Kidney glomerular epithelial cell (primary cell): Measurements from ENCODE around the gene RAB33B.
"Not testable (repeated sequence)": the region's sequence is repeated elsewhere in the genome, so short reads cannot be mapped to it uniquely, and the experiment has no call there.

Experiments used
- DNase-seq: peaks from one replicate; lab custom pipeline; 2025; lab: John Stamatoyannopoulos, UW

RAB33B gene

DNA sequence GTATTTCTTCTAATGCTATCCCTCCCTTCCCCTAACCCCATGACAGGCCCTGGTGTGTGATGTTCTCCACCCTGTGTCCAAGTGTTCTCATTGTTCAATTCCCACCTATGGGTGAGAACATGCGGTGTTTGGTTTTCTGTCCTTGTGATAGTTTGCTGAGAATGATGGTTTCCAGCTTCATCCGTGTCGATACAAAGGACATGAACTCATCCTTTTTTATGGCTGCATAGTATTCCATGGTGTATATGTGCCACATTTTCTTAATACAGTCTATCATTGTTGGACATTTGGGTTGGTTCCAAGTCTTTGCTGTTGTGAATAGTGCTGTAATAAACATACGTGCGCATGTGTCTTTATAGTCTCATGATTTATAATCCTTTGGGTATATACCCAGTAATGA lies 10.6 kb downstream of the RAB33B start:
- DNase-seq: not testable (repeated sequence)

DNA sequence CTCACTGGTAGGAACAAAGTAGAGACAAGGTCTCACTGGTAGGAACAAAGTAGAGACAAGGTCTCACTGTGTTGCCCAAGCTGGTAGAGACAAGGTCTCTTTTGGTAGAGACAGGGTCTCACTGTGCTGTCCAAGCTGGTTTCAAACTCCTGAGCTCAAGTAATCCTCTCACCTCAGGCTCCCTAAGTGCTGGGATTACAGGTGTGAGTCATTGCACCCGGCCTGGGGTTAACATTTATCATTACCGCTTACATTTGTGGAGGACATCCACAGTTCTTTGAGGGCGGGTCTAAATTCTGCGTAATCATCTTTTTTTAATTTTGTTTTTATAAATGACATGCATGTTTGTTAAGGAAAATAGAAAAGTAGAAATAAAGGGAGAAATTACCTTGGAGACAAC lies 12.0 kb downstream of the RAB33B start:
- no peak for DNase-seq

DNA sequence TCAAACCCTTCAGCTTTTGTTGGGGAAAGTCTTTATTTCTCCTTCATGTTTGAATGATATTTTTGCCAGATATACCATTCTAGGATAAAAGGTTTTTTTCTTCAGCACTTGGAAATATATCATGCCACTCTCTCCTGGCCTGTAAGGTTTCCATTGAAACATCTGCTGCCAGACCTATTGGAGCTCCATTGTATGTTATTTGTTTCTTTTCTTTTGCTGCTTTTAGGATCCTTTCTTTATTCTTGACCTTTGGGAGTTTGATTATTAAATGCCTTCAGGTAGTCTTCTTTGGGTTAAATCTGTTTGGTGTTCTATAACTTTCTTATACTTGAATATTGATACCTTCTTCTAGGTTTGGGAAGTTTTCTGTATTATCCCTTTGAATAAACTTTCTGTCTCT lies 14.8 kb downstream of the RAB33B start:
- not testable (repeated sequence) for DNase-seq

DNA sequence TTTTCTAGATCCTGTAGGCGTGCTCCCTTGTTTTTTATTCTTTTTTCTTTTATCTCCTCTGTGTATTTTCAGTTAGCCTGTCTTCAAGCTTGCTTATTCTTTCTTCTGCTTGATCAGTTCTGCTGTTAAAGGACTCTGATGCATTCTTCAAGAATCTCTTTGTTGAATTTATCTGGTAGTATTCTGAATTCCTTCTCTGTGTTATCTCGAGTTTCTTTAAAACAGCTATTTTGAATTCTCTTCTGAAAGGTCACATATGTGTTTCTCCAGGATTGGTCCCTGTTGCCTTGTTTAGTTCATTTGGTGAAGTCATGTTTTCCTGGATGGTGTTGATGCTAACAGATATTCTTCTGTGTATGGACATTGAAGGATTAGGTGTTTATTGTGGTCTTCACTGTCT lies 15.3 kb downstream of the RAB33B start:
- DNase-seq: no peak

DNA sequence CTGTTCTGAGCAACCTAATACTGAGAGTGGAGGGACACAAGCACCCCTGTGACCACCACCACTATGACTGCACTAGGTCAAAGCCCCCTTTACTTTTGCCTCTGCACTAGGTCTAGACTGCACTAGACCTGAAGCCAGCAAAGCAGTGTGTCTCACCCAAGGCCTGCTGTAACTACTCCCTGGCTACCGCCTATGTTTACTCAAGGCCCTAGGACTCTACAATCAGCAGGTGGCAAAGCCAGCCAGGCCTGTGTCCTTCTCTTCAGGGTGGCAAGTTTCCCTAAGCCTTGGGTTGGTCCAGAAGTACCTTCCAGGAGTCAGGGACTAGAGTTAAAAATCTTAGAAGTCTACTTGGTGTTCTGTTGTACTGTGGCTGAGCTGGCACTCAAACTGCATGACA lies 15.9 kb downstream of the RAB33B start:
- DNase-seq: no peak

DNA sequence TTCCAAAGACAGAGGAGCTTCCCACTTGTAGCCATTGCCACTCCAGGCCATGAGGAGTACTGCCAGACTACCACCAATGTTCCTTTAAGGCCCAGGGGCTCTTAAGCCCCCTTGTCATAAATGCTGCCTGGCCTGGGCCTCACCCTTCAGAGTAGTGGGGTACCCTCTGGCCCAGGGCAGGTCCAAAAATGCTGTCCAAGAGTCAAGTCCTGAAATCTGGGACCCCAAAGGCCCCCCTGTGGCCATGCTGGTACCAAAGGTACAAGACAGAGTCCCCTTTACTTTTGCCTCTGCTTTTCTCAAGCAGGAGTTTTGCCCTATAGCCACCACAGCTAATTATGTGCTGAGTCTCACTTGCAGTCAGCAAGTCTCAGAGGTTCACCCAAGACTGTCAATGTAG lies 16.4 kb downstream of the RAB33B start:
- DNase-seq: no peak

DNA sequence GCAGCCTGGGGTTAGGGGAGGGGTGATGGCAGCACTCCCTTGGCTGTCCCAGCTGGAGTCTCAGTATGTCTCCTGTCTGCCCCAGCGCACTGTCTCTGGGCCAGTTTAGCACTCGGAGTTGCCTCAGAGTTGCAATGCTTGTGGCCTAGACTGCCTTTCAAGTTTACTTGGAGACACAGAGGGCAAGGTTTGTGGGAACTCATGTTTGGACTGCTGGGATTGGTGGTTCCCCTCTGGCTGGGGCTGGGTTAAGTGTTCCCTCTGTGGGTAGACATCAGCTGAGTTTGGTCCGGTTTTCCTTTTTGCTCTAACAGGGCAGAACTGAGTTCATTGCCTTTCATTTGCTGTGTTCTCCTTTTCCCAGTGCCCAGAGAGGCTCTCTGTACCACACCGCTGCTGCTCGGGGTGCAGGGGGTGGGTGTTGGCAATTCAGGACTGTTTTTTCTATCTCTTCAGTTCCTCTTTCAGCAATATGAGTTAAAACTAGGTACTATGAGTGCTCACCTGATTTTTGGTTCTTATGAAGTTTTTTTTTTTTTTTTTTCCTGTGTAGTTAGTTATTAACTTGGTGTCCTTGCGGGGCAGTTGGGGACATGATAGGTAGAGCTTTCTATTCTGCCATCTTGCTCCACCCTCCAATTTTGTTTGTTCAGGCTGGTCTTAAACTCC lies 17.2 kb downstream of the RAB33B start:
- DNase-seq: no peak

DNA sequence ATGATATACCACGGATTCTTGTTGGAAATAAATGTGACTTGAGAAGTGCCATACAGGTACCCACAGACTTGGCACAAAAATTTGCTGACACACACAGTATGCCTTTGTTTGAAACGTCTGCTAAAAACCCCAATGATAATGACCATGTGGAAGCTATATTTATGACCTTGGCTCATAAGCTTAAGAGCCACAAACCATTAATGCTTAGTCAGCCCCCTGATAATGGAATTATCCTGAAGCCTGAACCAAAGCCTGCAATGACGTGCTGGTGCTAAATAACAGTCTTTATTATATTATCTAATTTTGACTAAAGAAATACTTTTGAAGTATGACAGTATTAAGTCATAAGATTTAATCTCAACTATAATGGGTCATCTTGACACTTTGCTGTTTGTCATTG lies 18.9 kb downstream of the RAB33B start:
- no peak for DNase-seq

DNA sequence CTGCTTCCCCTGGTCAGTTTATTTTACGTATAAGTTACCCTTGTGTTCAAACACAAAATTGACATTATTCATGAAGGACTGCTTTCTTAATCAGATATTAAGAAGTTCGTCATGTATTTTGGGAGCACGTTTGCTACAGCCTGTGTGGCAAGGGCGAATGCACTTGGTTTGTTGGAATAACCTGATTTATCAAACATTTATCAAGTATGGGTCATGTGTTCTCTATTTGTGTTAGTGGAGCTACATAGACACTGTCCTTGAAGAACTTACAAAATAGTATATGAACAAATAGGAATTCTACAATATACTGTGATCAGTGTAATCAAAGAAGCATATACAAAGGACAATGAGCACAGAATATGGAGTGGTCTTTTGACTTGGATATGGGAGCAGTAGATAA lies 22.4 kb downstream of the RAB33B start:
- no peak for DNase-seq

DNA sequence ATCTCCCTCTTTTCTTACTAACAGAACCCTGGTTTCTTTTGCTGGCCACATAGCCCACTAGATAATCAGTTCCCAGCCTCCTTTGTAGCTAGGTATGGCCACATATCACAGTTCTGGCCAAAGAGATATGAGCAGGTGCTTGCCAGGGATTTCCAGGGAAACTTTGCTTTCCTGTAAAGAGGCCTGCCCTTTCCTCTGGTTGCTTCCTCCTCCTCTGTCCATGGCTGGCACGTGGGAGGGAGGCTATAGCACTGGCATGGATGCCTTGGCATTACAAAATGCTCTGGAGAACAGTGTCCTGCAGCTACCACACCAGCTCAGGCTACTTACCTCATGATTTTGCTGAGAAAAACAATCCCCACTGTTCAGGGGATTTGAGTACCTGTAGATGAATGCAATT lies 27.5 kb downstream of the RAB33B start:
- no peak for DNase-seq

DNA sequence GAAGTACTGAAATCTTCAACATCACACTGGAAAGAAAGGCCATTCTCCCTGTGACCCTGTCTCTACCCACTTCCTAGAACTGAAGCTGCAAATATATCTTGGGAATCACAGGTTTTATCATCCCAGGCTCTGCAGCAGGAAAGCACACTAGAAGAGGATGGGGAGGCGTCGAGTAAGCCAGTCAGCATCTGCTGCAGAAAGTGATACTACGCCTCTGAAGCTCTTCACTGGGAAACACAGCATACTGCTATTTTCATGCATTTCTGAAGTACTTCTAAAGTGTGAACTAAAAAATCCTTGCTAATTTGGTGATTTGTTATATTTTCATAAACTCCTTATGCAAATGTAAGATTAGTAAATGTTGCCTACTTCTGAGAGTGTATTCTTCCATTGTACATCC lies 29.1 kb downstream of the RAB33B start:
- no peak for DNase-seq

DNA sequence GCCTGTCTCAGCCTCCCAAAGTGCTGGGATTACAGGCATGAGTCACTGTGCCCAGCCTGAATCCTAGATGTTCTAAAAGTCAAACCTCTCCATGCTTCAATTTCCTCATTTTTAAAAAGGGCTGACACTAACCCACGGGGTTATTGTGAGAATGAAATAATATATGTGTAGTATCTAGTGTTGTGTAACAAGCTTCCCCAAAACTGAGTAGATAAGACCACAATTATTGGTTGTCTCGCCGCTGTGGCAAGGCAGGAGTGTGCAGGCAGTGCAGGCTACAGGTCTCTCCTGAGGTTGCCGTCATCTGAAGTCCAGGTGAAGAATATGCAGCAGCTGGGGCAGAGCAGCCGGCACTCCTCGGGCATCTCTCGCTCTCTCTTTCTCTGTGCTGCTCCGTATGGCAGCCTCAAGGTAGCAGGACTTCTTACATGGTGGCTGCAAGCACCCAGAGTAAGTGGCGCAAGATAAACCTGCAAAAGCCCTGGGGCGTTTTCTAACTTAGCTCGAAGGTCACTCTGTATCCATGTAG lies 30.9 kb downstream of the RAB33B start:
- DNase-seq: no peak

DNA sequence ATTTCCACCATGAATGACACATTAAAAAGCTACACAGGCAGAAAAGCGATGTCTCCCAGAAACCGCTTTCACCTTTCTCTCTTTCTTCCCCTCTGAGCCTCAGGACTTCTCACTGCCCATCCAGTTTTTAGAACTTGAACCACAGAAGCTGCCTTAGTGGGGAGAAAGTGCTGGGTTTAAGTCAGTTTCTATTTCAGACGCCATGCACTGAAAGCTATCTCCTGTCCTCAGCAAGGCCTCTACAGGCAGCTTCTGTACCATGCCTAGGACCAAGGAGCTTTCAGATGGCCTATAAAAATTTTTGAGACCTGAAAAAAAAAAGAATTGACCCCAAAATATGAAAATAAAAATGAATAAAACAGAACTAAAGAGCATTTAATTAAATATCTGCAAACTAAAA lies 34.5 kb downstream of the RAB33B start:
- no peak for DNase-seq

DNA sequence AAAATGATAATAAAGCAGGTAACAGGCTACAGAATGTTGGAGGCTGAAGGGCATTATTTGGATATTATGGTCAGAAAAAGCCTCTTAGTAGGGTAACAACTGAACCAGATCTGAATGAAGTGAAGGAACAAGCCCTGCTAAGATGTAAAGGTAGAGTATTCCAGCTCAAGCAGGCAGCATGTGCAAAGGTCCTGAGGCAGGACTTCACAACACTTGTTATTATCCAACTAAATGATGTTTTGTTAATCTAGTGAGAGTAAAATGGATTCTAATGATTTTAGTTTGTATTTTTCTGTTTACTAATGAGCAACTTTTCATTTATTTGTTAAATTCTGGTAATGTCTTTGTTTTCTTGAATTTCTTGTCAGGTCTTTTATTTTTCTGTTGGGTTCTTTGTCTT lies 35.7 kb downstream of the RAB33B start:
- DNase-seq: no peak

DNA sequence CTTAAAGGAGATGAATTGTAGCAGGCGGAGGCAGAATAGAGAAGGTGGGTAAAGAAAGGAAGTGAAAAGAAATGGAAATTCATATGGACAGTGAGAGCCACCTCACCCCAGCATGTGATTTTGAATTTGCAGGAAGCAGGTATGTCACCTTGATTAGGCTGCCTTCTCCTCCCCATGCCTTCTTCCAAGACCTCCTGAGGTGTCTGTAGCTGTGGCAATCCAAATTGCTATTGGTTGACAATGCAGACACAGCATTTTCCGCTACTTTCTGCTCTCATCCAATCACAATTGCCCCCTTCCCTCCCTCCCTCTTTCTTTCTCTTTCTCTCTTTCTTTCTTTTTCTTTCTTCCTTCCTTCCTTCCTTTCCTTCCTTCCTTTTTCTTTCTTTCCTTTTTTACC lies 38.5 kb downstream of the RAB33B start:
- DNase-seq: no peak

DNA sequence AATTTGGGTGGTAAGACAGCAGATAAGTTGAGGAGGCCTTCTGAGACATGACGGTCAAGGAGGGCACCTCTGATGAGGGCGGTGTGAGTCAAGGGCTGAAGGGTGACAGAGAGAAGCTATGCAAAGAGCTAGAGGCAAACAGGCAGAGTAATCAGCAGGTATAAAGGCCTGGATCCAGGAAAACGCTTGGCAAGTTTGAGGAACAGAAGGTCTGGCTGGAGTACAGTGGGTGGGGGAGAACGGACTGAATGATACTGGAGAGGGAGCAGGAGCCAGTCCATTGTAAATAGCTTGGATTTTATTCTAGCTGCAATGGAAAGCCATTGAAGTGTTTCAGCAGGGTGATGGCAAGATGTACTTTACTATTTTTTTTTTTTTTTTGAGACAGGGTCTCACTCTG lies 39.3 kb downstream of the RAB33B start:
- DNase-seq: no peak

DNA sequence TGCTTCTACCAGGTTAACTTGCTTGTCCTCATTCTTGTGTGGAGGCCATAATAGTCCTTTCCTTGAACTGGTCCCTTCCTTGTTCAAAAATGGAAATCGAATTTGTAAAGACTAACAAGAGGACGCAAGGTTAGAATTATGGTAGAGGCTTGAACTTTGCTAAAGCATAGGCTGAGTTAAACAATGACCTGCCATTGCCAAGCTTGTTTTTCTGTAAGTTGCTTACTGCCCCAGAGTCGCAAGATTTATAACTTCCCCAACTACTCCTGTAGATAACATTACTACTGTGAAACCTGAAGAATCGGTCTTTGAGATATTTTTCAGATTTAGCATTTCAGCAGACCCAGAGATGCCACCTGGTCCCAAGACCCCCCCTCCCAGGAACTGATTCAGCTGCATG lies 45.3 kb downstream of the RAB33B start:
- no peak for DNase-seq

DNA sequence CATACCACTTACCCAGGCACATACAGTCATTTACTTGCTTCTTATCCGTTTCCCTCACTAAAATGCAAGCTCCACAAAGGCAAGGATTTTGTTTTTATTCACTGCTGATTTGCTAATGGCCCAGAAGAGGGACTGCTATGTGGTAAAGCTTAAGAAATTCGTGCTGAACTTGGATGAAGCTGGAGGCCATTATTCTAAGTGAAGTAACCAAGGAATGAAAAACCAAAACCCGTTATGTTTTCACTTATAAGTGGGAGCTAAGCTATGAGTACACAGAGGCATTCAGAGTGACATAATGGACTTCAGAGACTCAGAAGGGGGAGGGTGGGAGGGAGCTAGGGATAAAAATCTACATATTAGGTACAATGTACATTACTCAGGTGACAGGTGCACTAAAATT lies 47.2 kb downstream of the RAB33B start:
- DNase-seq: no peak

DNA sequence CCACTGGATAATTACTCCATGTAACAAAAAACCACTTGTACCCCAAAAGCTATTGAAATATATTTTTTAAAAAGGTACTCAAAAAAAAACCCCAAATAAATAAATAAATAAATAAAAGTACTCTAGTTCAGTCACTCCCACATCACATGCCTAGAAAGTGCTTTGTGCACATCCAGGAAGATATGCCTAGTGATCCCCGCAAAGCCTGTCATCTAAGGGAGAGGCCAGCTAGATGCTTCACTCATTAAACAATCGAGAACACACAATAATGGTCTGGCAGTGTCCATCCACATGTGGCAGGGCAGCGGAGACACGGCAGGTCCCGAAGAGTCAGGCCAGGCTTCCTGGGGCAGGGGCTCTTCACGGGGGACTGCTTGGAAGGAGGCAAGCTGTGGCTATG lies 47.6 kb downstream of the RAB33B start:
- DNase-seq: no peak

DNA sequence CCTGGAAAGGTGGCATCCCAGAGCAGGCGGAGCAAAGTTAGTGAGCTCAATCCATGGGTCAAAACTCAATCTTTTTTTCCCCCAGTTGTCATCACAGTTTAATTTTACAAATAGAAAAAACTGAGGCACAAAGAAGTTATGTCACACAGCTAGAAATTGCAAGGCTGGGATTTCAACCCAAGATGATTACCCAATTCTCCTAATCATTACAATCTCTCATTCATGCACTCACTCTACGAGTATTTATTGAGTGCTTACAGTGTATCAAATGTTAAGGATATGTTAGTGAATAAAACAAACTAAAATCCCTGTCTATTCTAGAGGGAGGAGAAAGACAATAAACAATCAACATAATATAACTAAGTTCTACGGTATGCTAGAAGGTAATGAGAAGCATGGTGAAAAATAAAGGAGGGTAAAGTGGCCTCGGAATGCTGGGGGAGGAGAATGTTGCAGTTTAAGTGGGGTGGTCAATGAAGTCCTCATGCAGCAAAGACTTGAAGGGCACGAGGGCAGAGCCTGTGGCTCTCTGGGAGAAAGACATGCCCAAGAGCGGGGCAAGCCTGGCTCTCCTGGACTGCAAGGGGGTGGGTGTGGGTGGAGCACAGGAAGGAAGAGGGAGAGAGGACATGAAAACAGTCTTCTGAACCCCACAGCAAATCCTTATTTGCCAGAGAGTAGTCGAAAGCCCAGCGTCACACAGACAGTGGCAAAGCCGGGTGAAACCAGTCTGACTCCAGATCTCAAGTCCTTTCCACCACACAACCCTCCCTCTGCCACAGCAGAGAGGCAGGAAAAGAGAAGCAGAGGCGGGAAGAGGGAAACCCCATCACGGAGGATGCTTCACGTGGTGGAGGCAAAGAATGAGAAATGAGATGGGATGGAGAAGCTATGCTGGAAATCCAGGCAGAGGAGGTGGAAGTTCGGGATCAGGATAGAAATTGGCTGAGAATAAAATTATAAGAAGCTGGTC lies 48.3 kb downstream of the RAB33B start:
- no peak for DNase-seq

DNA sequence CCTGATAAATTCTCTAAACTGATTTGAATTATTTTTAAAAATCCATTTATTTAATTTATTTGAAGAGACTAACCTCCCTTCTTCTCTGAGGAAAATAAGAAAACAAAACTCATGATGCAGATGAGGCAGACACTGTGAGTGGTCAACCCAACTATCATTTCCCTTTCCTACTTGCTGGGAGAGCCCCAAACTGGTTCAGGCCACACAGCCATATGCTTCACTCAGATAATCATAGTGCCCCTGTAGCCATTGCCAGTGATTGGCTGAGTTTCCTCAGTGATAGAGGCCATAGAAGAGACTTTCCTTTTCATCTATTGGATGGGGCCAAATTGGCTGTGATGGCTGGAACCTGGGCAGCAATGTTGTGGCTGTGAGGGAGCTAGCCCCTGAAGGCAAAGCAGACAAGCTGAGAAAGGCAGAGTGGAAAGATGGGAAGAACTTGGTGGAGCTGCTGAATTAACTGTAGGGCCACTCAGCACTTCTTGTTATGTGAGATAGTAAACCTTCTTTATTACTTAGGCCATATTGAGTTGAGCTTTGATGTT lies 49.8 kb downstream of the RAB33B start:
- no peak for DNase-seq

DNA sequence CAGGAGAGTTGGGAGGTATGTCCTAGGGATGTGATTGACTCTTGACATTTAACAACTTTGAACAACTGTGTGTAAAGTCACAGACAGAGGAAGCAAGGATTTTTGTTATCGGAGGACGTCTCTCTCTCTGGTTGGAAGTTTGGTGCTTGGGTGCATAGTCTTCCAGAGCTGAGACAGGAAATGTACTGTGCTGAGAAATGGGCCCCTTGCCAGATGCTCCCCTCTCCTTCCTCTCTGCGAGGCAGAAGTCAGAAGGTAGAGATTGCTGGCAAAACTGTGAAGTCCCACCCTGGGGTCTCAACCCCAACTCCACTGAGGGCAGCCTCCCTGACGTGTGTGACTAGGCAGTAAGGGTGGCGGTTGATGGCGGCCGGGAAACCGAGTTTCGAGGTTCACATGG lies 52.9 kb downstream of the RAB33B start:
- DNase-seq: no peak
